Stimulated activated naive B cell treated with anti-CD40 and anti-IgM and Interleukin-4, amounts not matched to agents 10 μg/mL and 1 μg/mL and 100 μg/mL, for 72 hours (primary cell): ENCODE measurements around the gene DOK6.
"Not testable (repeated sequence)": the region's sequence is repeated elsewhere in the genome, so short reads cannot be mapped to it uniquely, and the experiment has no call there.

ENCODE experiments used
- ATAC-seq, 2 donors: fragments of 150-1000 bp; cut with Tn5 transposase; replicated peaks; 2 replicates each; pipeline ENCODE4 v1.10.0; 2021; ENCODE audit warnings: moderate library complexity in 1 of 2
- DNase-seq: peaks from one replicate; pipeline ENCODE4 v3.0.0; 2021
- H3K27ac Mint-ChIP-seq: one replicate; pipeline ENCODE4 v1.8.0; 2022; ENCODE audit warnings: mild to moderate bottlenecking, mixed read lengths
- H3K27me3 Mint-ChIP-seq, 2 donors: one replicate each; pipeline ENCODE4 v1.8.0; 2022; ENCODE audit warnings: mixed read lengths in 2 of 2
- H3K36me3 Mint-ChIP-seq, 2 donors: one replicate each; pipeline ENCODE4 v1.8.0; 2022; ENCODE audit warnings: mixed read lengths in 2 of 2, mild to moderate bottlenecking in 1 of 2
- H3K4me1 Mint-ChIP-seq, 2 donors: one replicate each; pipeline ENCODE4 v1.8.0; 2022; ENCODE audit warnings: mixed read lengths in 2 of 2, mild to moderate bottlenecking in 1 of 2
- H3K4me3 Mint-ChIP-seq, 2 donors: one replicate each; pipeline ENCODE4 v1.8.0; 2022; ENCODE audit warnings: mild to moderate bottlenecking in 2 of 2, mixed read lengths in 2 of 2, moderate library complexity in 1 of 2
- H3K9me3 Mint-ChIP-seq, 2 donors: one replicate each; pipeline ENCODE4 v1.8.0; 2022; ENCODE audit warnings: mixed read lengths in 2 of 2, mild to moderate bottlenecking in 1 of 2

DOK6 gene

DNA sequence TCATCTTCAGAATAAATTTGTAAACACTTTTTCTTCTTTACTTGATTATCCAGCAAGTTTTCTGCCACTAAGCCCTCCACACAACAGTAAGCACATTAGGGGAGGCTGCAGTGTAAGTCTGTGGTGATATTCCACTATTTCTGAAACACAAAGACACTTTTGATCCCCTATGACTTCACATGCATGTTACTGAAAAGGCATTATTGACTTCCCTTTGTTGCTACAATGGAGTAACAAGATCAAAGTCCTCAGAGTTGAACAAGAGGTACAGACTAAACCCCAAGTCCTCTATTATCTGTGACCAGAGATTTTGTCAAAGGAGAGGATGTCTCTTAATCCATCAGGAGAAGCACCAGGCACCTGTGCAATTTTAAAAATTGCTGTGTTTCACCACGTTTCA, 389.1 kb downstream of the DOK6 start:
- no peak for DNase-seq
- Mint-ChIP-seq H3K27me3 (no peaks in the 10 kb centered on the region), H3K36me3 (no peaks in the 10 kb centered on the region), H3K4me3 (no peak overlapping the region), H3K4me1 (no peaks in the 10 kb centered on the region), H3K9me3 (no peaks in the 10 kb centered on the region), H3K27ac (no peak overlapping the region)
- no peak for ATAC-seq

DNA sequence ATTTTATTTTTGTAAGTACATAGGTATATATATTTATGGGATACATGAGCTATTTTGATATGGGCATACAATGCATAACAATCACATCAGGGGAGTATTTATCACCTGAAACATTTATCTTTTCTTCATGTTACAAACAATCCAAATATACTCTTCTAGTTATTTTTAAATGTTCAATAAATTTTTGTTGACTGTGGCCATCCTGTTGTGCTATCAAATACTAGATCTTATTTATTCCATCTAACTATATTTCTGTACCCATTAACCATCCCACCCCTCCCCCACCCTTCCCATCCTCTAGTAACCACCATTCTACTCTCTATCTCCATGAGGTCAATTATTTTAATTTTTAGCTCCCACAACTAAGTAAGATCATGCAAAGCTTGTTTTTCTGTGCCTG, 390.0 kb downstream of the DOK6 start:
- no peaks in the 10 kb centered on the region for H3K4me1 Mint-ChIP-seq
- no peak overlapping the region for H3K27ac Mint-ChIP-seq
- H3K9me3 Mint-ChIP-seq, result no peaks in the 10 kb centered on the region
- no peak for ATAC-seq
- H3K4me3 Mint-ChIP-seq, result no peak overlapping the region
- H3K27me3 Mint-ChIP-seq, result no peaks in the 10 kb centered on the region
- no peaks in the 10 kb centered on the region for H3K36me3 Mint-ChIP-seq
- DNase-seq, result no peak

DNA sequence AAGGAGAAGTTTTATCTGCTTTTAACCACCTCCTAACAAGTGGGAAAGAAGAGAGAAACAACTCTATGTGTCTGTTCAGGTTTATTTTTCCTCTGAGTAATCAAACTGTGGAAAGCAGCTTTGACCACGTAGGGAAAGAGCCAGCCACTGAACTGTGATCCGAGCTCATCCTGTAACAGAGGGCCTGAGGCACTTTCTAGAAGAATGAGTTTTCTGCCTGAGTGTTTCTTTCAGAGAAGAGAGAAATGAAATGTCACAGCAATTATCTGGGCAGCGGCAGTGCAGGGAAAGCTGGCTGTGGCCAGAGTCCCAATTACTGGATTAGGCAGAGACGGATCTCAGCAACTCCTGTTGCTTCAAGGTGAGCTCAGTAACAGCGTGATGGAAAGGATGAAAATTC, 395.1 kb downstream of the DOK6 start:
- no peaks in the 10 kb centered on the region for H3K36me3 Mint-ChIP-seq
- no peaks in the 10 kb centered on the region for H3K9me3 Mint-ChIP-seq
- H3K27ac Mint-ChIP-seq, result no peak overlapping the region
- no peaks in the 10 kb centered on the region for H3K27me3 Mint-ChIP-seq
- H3K4me3 Mint-ChIP-seq, result no peak overlapping the region
- DNase-seq (no peak), ATAC-seq (no peak)
- no peaks in the 10 kb centered on the region for H3K4me1 Mint-ChIP-seq

DNA sequence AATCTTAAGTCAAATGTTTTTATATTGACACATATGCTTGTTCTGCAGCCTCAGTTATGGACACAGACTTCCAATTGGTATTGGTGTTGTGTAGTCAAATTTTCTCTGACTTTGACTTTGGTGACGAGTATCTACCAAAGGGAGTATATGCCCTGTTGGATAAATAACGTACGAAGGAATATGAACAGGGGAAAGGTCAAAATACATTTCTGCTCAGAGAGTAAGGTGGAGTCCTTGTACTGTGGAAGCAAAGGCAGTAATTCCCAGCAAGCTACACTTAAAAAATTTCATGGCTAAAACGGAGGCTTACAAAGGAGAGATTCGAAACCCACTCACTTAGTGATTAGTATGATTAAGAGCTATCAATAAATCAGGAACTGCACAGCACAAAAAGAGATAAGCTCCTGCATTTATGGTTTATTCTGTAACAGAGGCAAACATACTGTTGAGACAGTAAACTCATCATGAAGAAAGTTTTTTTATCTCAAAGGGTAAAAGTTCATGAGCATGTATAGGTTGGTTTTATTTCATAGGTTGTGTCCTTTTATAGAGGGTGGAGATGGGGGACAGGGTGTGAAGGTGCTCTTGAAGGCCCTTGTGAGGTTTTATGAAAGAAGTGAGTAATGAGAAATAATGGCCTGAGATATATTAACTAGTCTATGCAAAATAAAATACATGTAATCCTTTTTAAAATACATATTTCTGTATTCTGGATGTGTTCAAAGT, 404.3 kb downstream of the DOK6 start:
- H3K4me3 Mint-ChIP-seq, result no peak overlapping the region
- no peak overlapping the region for H3K27ac Mint-ChIP-seq
- H3K4me1 Mint-ChIP-seq, result no peaks in the 10 kb centered on the region
- no peaks in the 10 kb centered on the region for H3K36me3 Mint-ChIP-seq
- DNase-seq (no peak), ATAC-seq (no peak)
- peaks cover under 1 to 5% of the 10 kb centered on the region in 2 donors for H3K27me3 Mint-ChIP-seq
- peaks cover 1% of the 10 kb centered on the region in 2 donors for H3K9me3 Mint-ChIP-seq

DNA sequence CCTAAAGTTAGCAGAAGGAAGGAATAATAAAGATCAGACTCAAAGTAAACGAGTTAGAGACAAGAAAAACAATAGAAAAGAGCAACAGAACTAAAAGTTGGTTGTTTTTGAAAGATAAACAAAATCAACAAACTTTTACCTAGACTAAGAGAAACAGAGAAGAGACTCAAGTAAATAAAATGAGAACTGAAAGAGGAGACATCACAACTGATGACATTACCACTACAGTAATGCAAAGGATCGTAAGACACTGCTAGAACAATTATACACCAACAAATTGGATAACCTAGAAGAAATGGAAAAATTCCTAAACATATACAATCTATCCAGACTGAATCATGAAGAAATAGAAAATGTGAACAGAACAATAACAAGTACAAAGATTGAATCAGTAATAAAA, 407.7 kb downstream of the DOK6 start:
- ATAC-seq (no peak), DNase-seq (no peak)
- H3K36me3 Mint-ChIP-seq, result no peaks in the 10 kb centered on the region
- no peak overlapping the region for H3K27ac Mint-ChIP-seq
- peaks cover 5 to 6% of the 10 kb centered on the region in 2 donors for H3K27me3 Mint-ChIP-seq
- H3K4me1 Mint-ChIP-seq, result no peaks in the 10 kb centered on the region
- H3K4me3 Mint-ChIP-seq, result no peak overlapping the region
- peaks cover 5% of the 10 kb centered on the region in 2 donors for H3K9me3 Mint-ChIP-seq

DNA sequence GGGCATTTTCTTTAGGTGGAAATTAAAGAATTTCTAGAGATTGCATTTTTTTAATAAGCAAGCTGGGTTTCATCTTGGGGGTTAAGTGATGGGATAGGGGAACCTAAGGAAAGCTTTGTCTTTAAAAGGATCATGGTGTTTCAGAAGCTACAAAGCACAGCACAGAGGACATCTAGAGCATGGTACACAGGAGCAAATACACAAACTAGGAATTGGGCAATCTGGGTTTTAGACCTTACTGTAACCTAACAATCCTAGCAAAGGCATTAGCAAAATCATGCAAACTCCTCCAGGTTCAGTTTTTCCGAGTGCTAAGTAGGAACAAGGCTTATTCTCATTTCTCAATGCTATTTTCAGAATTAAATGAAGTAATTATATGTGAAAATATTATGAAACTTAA, 412.9 kb downstream of the DOK6 start:
- ATAC-seq (no peak), DNase-seq (no peak)
- Mint-ChIP-seq H3K4me3 (no peak overlapping the region), H3K9me3 (peaks cover 5 to 8% of the 10 kb centered on the region in 2 donors), H3K27me3 (peaks cover 0 to 6% of the 10 kb centered on the region in 2 donors), H3K36me3 (no peaks in the 10 kb centered on the region), H3K27ac (no peak overlapping the region), H3K4me1 (no peaks in the 10 kb centered on the region)

DNA sequence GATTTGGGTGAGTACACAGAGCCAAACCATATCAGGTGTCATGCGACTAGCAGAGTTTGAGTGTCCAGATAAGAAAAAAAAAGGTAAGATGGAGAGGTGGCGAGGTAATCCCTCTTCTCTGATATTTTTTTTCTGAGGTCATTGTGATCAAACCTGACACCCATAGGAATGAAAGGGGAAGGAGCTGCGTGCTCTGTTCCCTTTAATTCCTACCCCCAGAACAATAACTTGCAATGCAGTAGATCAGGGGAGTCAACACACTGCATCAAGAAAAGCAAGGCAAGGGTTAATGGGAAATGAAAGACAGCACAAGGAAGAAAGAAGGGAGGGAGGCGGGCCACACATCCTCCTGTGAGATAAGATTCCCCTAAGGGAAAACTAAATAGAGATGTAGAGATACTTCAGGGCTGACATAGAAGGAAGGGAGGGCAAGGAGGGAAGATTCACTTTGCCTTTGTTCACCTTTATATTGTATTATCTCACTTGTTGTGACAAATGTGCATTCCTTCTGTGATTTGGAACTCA, 414.2 kb downstream of the DOK6 start:
- peaks cover 0 to 6% of the 10 kb centered on the region in 2 donors for H3K27me3 Mint-ChIP-seq
- no peak overlapping the region for H3K27ac Mint-ChIP-seq
- H3K9me3 Mint-ChIP-seq, result peaks cover 4 to 7% of the 10 kb centered on the region in 2 donors
- no peaks in the 10 kb centered on the region for H3K4me1 Mint-ChIP-seq
- DNase-seq (no peak), ATAC-seq (no peak)
- no peaks in the 10 kb centered on the region for H3K36me3 Mint-ChIP-seq
- no peak overlapping the region for H3K4me3 Mint-ChIP-seq

DNA sequence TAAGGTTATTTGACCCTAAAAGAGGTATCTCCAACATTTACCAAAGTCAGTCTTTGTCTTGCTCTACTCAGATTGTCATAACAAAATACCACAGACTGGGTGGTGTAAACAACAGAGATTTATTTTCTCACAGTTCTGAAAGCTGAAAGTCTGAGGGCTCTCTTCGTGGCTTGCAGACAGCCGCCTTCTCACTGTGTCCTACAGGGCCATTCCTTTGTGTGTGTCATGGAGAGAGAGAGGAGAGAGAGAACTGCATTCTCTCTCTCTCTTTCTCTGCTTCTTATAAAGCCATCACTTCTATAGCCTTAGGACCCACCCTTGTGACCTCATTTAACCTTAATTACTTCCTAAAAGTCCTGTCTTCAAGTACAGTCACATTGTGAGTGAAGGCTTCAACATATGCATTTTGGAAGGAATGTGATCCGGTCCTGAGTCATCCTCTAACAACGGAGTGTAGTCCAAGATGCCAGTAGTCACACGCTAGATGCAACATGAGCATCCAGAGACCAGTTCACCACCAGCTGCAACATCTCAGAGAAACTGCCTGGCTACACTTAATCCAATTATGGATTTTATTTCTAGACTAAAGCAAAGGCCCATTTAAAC, 416.8 kb downstream of the DOK6 start:
- H3K27me3 Mint-ChIP-seq, result no peaks in the 10 kb centered on the region
- ATAC-seq (no peak), DNase-seq (no peak)
- peaks cover 0 to 3% of the 10 kb centered on the region in 2 donors for H3K9me3 Mint-ChIP-seq
- no peak overlapping the region for H3K4me3 Mint-ChIP-seq
- no peaks in the 10 kb centered on the region for H3K36me3 Mint-ChIP-seq
- H3K4me1 Mint-ChIP-seq, result no peaks in the 10 kb centered on the region
- no peak overlapping the region for H3K27ac Mint-ChIP-seq

DNA sequence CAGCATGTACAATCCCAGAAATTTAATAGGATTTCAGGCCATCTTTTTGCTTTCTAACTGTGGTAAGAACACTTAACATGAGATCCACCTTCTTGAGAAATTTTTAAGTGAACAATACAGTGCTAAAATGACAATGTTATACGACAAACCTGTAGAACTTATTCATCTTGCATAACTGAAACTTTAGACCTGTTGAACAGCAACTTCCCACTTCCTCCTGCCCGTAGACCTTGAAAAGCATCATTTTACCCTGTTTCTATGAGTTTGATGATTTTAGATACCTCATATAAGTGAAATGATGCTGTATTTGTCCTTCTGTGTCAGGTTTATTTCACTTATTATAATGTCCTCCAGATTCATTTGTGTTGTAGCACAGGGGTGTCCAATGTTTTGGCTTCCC, 418.8 kb downstream of the DOK6 start:
- ATAC-seq (no peak), DNase-seq (no peak)
- Mint-ChIP-seq H3K9me3 (peaks cover 0 to under 1% of the 10 kb centered on the region in 2 donors), H3K36me3 (no peaks in the 10 kb centered on the region), H3K27me3 (no peaks in the 10 kb centered on the region), H3K4me3 (no peak overlapping the region), H3K27ac (no peak overlapping the region), H3K4me1 (no peaks in the 10 kb centered on the region)

DNA sequence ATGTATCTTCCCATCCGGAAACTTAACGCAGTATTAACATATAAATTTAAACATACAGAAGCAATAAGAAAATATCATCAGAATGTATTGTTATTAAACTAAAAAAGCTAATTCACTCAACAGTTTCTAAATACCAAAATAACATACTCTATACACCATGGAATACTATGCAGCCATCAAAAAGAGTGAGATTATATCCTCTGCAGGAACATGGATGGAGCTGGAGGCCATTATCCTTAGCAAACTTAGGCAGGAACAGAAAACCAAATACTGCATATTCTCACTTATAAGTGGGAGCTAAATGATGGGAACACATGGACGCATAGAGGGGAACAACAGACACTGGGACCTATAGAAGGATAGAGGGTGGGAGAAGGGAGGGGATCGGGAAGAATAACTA, 419.9 kb downstream of the DOK6 start:
- no peaks in the 10 kb centered on the region for H3K36me3 Mint-ChIP-seq
- ATAC-seq (no peak), DNase-seq (no peak)
- H3K9me3 Mint-ChIP-seq, result no peaks in the 10 kb centered on the region
- no peaks in the 10 kb centered on the region for H3K4me1 Mint-ChIP-seq
- no peaks in the 10 kb centered on the region for H3K27me3 Mint-ChIP-seq
- H3K4me3 Mint-ChIP-seq, result no peak overlapping the region
- H3K27ac Mint-ChIP-seq, result no peak overlapping the region

DNA sequence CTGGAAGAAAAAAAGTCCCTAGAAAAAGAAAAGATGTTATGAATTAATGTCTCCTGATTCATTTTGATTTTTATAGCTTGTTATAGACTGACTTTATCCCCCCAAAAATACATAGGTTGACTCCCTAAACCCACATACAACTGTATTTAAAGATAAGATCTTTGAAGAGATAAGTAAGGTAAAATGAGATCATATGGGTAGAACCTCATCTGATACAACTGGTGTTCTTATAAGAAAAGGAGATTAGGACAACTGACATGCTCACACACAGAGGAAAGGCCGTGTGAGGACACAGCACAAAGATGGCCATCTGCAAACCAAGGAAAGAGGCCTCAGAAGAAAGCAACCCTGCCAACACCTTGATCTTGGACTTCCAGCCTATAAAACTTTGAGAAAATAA, 429.5 kb downstream of the DOK6 start:
- DNase-seq, result no peak
- no peak overlapping the region for H3K4me3 Mint-ChIP-seq
- no peaks in the 10 kb centered on the region for H3K36me3 Mint-ChIP-seq
- no peaks in the 10 kb centered on the region for H3K4me1 Mint-ChIP-seq
- ATAC-seq, result no peak
- H3K27me3 Mint-ChIP-seq, result no peaks in the 10 kb centered on the region
- H3K27ac Mint-ChIP-seq, result no peak overlapping the region
- no peaks in the 10 kb centered on the region for H3K9me3 Mint-ChIP-seq

DNA sequence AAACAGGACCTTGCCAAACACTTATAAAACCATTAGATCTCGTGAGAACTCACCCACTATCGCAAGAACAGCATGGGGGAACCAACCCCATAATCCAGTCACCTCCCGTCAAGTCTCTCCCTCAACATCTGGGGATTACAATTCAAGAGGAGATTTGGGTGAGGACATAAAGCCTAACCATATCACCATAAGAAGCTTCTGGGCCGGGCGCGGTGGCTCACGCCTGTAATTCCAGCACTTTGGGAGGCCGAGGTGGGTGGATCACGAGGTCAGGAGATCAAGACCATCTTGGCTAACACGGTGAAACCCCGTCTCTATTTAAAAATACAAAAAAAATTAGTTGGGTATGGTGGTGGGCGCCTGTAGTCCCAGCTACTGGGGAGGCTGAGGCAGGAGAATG, 434.3 kb downstream of the DOK6 start:
- not testable (repeated sequence) for DNase-seq, H3K9me3 Mint-ChIP-seq, H3K27me3 Mint-ChIP-seq, H3K4me1 Mint-ChIP-seq, H3K4me3 Mint-ChIP-seq, ATAC-seq, H3K36me3 Mint-ChIP-seq, H3K27ac Mint-ChIP-seq

DNA sequence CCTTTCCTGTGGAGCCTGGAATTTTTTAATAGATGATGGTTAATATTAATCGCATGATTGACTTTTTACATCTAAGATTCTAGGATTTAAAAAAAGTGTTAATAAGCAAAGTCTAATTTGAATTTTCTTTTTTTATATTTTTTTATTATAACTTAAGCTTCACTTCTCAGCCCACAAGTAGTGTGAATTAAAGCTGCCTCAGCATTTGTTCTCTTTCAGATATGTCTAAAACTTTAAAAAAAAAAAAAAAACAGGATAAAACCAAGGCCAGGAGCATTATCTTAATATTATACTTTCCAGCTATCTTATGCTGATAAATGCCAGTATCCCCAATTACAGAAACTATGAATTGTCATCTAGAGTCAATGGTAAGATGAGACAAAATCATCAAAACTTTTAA, 437.3 kb downstream of the DOK6 start:
- no peaks in the 10 kb centered on the region for H3K27me3 Mint-ChIP-seq
- H3K4me3 Mint-ChIP-seq, result no peak overlapping the region
- ATAC-seq, result no peak
- no peak for DNase-seq
- H3K4me1 Mint-ChIP-seq, result no peaks in the 10 kb centered on the region
- peaks cover 0 to 4% of the 10 kb centered on the region in 2 donors for H3K9me3 Mint-ChIP-seq
- H3K27ac Mint-ChIP-seq, result no peak overlapping the region
- no peaks in the 10 kb centered on the region for H3K36me3 Mint-ChIP-seq

DNA sequence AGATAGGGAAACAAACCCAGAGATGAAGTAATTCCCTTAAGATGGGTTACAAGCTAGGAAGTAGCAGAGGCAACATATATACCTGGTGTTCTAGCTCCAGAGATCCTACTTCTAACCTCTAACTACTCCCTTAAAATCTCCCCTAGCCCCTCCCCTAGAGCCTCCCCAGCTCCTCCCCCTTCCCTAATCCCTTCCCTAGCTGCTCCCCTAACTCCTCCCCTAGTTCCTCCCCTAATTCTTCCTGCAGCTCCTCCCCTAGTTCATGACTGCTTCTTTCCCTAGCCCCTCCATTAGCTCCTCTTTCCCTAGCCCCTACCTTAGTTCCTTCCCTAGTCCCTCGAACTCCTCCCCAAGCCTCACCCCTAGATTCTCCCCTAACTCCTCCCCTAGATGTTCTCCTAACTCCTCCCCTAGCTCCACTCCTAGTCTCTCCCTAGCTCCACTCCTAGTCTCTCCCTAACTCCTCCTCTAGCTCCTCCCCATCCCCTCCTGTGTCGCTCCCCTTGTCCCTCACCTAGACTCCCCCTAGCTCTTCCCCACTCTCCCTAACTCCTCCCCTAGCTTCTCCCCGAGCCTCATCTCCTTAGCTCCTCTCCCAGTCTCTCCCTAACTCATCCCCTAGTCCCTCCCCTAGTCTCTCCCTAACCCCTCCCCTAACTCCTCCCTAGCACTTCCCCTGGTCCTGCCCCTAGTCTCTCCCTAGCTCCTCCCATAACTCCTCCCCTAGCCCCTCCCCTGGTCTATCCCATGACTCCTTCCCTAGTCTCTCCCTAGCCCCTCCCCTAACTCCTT, 438.1 kb downstream of the DOK6 start:
- DNase-seq (no peak), ATAC-seq (peak in 1 of 2 donors; percentile 52)
- Mint-ChIP-seq H3K4me3 (no peak overlapping the region), H3K9me3 (peaks cover 0 to 4% of the 10 kb centered on the region in 2 donors), H3K36me3 (no peaks in the 10 kb centered on the region), H3K27me3 (no peaks in the 10 kb centered on the region), H3K27ac (no peak overlapping the region), H3K4me1 (no peaks in the 10 kb centered on the region)

DNA sequence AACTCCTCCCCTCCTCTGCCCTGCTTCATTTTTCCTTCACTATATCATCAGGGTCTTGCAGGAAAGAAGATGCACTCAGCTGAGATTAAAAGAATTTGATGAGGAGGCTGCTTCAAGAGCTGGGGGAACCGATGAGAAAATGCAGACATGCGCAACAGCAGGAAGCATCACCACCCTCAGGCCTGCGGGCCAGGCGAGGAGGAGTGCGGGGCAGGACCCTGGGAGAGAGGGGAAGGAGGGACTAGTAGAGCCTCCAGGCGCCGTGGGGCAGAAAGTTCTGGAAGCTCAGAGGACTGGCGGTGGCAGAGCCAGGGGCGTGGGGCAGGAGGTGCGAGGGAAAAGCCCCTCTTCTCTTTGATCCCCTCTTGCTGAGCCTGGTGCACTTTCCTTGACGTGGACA, 438.8 kb downstream of the DOK6 start:
- no peaks in the 10 kb centered on the region for H3K36me3 Mint-ChIP-seq

More for the DNA sequence above, 438.8 kb downstream of the DOK6 start:
- ATAC-seq (no peak), DNase-seq (no peak)
- no peak overlapping the region for H3K4me3 Mint-ChIP-seq
- no peaks in the 10 kb centered on the region for H3K27me3 Mint-ChIP-seq
- H3K9me3 Mint-ChIP-seq, result peaks cover 0 to 4% of the 10 kb centered on the region in 2 donors
- no peak overlapping the region for H3K27ac Mint-ChIP-seq
- no peaks in the 10 kb centered on the region for H3K4me1 Mint-ChIP-seq
